ENCODE results near the gene ARHGAP44. TPM values are rescaled to one million over a fixed set of nuclear protein-coding genes. Genes with fewer than 3 reads are reported as not detected.
"Not testable (repeated sequence)": the region's sequence is repeated elsewhere in the genome, so short reads cannot be mapped to it uniquely, and the experiment has no call there.

The ARHGAP44 gene
- total RNA-seq, 1 donor from 2014 or later, result 0.28 TPM

- ATAC-seq, result no peak
Observed at GRCh38 chr17:12815642-12816141, 26.4 kb downstream of the ARHGAP44 start.

GRCh38 chr17:12821376-12821940 is 32.2 kb downstream of the ARHGAP44 start:
- ATAC-seq, result peak; percentile 80

- no peak for ATAC-seq
Observed at GRCh38 chr17:12826431-12826830, 37.1 kb downstream of the ARHGAP44 start.

DNA sequence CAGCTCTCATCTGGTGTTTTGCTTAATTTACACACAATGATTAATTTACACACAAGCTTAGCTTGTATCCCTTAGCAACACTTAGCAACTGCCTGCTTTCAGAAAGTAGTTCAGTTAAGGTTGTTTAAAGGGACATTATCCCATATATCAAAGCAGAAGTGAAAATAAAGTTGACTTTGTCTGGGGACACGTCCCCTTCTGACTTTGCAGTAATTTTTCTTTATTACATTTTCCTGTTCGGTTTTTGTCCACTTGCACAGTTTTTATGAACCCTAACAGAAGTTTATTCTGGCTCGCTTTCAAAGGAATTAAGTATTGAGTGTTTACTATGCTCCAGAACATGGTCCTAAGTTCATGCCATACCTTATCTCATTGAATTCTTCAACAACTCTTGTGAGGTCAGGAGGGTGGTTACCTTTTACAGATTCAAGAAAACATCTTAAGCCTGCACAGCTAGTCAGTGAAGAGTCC is 41.5 kb downstream of the ARHGAP44 start:
- no peak for ATAC-seq

- ATAC-seq, result no peak
Observed at GRCh38 chr17:12831839-12832238, 42.5 kb downstream of the ARHGAP44 start.

DNA sequence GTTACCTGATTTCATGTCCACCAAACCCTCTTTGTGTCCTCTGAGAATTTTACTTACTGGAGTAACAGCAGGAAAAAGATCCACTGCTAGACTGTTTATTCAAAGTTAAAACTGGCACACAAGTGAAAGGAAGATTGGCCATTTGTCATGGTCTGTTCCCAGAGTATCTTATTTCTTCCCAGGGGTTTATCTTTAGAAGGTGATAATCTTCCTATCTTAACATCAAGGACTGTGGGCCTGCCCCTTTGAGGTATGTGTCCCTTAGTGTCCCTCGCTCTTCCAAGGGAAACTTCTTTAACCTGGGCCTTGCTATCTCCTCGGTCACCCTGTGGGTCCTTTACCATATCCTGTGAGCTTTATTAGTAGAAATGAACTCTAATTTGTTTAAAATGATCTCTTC is 49.7 kb downstream of the ARHGAP44 start:
- no peak for ATAC-seq

DNA sequence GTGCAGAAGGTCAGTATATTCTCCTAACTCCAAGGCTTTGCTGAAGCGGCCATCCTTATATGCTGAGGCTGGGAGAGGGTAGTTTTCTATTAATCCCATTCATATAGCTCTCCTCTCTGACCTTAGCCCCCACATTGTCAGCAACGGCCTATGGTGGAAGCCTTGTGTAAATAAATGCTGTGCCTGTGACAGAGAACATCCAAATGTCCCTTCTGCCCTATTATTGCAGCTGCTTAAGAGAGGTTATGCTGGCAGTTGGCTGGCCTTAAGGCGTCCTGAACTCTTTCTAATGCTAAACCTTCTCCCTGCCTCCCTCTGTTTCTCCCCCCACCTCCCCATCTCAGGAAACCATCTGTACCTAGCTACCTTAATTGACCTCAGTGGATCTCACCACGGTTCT is 53.6 kb downstream of the ARHGAP44 start:
- ATAC-seq, result no peak

DNA sequence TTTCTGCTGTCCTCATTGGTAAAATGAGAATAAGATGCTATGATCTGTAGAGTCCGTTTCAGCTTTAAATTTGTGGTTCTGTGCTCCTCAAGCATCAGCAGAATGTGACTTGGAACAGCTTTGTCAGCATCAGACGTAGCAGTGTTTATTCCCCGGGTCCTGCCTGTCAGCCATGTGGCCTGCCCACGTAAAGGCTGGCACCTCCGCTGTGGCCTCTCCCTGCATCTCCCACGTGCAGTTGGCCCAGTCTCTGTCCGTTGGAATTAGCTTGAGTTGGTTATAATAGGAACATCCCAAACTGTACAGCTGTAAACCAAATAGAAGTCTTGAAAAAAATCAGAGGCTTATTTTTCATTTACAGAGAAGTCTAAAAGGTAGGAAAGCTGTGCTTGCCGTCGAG is 61.7 kb downstream of the ARHGAP44 start:
- no peak for ATAC-seq

DNA sequence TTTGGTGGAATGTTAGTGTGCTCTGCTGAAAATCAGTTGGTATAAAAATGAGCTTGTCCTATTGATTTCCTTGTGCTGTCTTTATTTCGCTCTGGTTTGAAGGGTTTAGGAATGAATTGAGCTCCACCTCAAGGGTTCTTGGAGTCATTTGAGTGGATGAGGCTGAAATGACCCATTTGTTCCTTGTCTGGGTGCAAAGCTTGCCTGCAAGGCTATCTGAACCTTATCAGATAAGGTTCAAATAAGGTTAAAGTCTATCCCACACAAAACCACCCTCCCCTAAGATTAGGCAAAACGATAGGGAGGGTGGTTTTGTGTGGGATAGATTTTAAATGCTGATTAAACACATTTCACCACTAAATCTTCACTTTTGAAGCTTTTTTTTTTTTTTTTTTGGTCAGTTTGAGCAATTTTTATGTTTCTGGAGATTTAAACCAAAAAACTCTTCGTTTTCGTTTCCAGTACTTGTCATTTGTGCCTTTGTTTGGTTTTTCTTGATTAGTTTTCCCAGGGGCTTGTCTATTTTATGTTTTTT is 62.7 kb downstream of the ARHGAP44 start:
- ATAC-seq, result no peak

GRCh38 chr17:12853921-12854320 is 64.6 kb downstream of the ARHGAP44 start:
- ATAC-seq, result no peak

DNA sequence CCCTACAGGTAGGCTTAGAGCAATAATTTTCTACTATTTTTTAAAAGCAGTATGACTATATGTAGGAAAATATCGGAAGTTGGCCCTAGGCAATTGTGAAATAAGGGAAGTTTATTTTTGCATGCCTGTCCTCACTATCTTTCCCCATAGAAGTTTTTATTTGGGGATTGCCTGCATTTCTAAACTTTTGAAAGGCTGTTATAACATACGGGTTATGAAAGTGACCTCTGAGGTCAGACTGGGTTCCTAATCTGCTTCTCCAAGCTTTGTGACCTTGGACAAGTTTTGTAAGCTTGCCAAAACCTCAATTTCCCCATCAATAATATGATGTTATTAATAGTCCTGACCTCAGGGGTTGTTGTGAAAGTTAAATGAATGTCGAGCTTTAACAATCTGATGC is 67.1 kb downstream of the ARHGAP44 start:
- ATAC-seq, result no peak

GRCh38 chr17:12857592-12857991 is 68.3 kb downstream of the ARHGAP44 start:
- no peak for ATAC-seq

DNA sequence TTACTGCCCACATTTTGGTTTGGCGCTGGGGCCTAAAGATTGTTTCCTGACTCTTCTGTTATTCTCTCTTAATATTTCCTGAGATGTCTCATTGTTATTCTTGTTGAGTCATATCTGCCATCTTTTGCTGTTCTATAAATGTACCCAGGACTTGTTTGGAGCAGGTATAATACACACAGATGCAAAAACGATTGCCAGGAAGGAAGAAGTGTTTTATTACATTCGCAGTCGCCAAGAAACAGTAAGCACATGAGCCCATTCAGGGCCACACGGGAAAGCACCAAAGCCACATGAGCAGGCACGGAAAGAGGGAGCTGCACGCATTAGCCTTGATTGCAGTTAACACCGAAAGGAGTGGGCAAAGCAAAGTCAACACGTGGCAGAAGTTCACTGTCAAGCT is 70.2 kb downstream of the ARHGAP44 start:
- no peak for ATAC-seq

GRCh38 chr17:12865769-12866168 is 76.5 kb downstream of the ARHGAP44 start:
- ATAC-seq, result no peak

GRCh38 chr17:12866244-12866643 is 76.9 kb downstream of the ARHGAP44 start:
- ATAC-seq, result no peak

- no peak for ATAC-seq
Observed at GRCh38 chr17:12867726-12868125, 78.4 kb downstream of the ARHGAP44 start.

DNA sequence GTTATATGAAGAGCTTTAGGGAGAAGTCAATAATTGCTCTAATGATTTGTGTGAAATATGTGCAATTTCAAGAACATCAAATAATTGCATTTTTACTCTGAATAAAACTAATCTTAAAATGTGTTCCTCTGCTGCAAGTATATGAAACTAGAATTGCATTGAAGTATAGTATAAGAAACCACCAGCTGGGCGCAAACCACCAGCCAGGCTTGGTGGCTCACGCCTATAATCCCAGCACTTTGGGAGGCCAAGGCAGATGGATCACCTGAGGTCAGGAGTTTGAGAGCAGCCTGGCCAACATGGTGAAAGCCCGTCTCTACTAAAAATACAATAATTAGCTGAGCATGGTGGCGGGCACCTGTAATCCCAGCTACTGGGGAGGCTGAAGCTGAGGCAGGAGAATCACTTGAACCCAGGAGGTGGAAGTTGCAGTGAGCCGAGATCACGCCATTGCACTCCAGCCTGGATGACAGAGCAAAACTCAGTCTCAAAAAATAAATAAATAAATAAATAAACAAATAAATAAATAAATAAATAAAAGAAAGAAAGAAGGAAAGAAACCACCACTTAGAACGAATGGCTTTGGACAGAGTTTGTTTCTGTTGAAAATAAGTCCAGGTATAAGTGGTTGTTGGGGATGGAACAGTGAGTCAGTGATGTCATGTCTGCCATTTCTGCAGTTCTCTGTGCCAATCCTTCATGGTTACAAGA is 84.3 kb downstream of the ARHGAP44 start:
- ATAC-seq, result not testable (repeated sequence)

DNA sequence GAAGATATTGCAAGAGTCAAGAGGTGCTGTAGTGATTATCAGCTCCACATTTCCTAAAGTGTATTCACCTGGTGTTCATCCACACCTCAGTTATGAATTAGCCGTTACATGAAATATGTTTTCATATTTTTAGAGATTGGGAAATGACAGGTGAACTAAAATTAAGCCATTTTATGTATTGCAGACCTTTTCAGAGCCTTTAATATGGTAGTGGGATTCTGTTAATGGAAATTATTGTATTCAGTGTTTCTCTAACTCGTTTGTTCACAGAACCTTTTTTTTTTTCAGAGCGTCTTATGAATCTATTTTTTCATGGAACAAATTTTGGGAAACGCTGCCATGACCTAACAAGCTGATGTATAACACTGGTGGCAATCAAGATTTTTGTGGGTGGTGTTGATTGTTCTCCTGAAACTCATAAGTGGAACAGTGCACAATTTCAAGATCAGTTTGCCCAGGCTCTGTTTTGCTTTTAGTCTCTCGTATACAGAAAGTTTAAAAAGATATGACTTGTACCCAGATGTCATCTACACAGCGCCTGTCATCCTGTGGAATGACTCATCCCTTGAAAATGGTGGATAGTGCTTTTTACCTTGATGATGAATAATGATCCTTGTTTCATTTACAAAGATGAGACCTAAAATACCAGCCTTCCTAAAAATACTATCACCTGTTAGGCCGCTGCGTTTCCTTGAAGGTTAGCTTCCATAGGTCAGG is 88.8 kb downstream of the ARHGAP44 start:
- ATAC-seq, result no peak

DNA sequence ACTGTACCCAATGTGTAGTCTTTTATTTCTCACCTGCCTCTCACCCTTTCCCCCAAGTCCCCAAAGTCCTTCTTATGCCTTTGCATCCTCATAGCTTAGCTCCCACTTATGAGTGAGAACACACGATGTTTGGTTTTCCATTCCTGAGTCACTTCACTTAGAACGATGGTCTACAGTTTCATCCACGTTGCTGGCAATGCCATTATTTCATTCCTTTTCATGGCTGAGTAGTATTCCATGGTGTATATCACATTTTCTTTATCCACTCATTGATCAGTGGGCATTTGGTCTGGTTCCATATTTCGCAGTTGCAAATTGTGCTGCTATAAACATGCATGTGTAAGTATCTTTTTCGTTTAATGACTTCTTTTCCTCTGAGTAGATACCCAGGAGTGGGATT is 89.8 kb downstream of the ARHGAP44 start:
- ATAC-seq, result not testable (repeated sequence)

- ATAC-seq, result no peak
Observed at GRCh38 chr17:12883472-12883871, 94.2 kb downstream of the ARHGAP44 start.

DNA sequence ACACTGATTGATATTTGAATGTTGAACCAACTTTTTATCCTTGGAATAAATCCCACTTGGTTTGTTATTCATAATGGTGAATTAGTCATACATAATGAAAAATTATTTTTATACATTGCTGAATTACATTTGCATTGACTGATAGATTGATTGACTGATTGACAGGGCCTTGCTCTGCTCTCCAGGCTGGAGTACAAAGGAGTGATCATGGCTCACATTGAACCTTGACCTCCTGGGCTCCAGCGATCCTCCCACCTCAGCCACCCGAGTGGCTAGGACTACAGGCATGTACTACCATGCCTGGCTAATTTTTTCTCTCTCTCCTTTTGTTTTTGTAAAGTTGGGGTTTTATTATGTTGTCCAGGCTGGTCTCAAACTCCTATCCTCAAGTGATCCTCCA is 97.8 kb downstream of the ARHGAP44 start:
- ATAC-seq, result no peak

GRCh38 chr17:12896180-12896785 is 107.0 kb downstream of the ARHGAP44 start:
- ATAC-seq, result no peak

DNA sequence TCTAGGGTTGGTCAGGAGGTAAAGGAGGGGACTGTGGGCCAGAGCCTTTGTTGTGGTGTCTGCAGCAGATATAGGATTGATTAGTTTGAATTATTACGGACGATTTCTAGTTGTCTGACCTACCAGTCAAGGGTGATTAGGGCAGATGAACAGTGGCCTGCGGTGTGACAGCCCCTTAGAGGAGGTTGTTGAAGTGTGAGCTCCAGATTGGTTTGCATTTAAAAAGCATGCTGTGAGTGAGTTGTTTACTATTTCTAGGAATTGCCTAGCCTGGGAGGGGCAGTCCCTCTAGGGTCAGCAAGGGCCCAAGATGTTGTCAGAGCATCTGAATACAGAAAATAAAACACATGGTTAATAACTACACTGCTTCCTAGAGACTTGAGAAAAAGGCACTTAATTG is 108.8 kb downstream of the ARHGAP44 start:
- no peak for ATAC-seq
